ENCODE data around the gene TPCN1.

TPCN1 gene

GRCh38 chr12:113262710-113263109 lies 41.4 kb downstream of the TPCN1 start:
- no peak for DNase-seq (ENCODE audit: low read depth in 2 of 2)

DNA sequence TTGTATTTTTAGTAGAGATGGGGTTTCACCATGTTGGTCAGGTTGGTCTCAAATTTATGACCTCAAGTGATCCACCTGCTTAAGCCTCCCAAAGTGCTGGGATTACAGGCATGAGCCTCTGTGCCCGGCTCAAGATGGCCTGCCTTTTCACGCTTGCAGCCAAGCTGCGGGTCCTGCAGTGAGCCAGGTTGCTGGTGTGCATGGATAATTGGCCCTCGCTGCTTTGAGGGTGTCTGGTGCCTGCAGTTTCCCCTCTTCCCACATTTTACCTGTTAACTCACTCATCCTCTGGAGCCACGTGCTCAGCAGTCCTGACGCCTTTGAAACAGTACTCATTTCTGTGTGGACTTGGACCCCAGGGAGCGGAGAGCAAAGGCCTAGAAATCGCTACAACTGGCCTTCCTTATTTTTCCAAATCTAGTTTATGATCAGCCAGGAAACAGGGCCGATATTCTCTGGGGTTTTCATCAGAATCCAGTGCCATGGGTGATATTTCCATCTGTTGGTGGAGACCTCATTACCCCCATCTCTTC lies 42.2 kb downstream of the TPCN1 start:
- no peak for DNase-seq (ENCODE audit: low read depth in 2 of 2)

DNA sequence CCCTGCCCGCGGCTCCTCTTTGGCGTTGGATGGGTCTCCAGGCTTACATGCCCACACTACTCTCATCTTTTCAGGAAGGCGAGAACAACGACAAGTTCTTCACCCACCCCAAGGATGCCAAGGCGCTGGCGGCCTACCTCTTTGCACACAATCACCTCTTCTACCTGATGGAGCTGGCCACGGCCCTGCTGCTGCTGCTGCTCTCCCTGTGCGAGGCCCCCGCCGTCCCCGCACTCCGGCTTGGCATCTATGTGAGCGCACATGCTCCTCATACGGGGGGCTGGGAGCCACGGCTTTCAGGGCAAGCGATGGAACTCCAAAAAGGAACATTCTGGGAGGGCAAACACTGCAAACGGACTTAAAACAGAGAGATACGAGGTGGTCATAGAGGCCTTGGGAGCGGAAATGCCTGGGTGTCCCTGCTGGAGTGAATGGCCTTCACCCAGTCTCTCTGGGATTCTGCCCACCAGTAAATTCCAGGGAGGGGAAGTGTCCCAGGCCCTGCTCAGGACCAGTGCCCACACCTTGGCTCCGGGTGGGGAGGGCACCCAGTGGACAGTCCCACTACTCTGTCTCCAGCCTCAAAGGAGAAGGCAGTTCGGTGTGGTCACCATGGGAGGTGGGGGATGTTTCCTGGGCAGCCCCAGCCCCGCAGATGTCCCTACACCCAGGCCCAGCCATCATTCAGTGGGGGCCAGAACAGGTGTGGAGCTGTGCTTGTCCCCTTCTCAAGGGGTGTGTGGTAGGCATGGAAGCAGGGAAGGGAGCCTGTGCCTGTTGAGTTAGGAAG lies 45.0 kb downstream of the TPCN1 start:
- no peak for DNase-seq (ENCODE audit: low read depth in 2 of 2)

- no peak for DNase-seq (ENCODE audit: low read depth in 2 of 2)
These were observed 46.4 kb downstream of the TPCN1 start for GRCh38 chr12:113267621-113268020.

- DNase-seq (ENCODE audit: low read depth in 2 of 2), result no peak
These were observed 46.9 kb downstream of the TPCN1 start for GRCh38 chr12:113268136-113268535.

GRCh38 chr12:113268621-113269020 lies 47.4 kb downstream of the TPCN1 start:
- DNase-seq (ENCODE audit: low read depth in 2 of 2), result no peak

GRCh38 chr12:113269257-113269943 lies 48.1 kb downstream of the TPCN1 start:
- no peak for DNase-seq (ENCODE audit: low read depth in 2 of 2)

GRCh38 chr12:113270709-113271009 lies 49.4 kb downstream of the TPCN1 start:
- DNase-seq (ENCODE audit: low read depth in 2 of 2), result no peak

- DNase-seq (ENCODE audit: low read depth in 2 of 2), result no peak
These were observed 50.2 kb downstream of the TPCN1 start for GRCh38 chr12:113271466-113271852.

- DNase-seq (ENCODE audit: low read depth in 2 of 2), result peak; percentile 35 to 50
These were observed 50.7 kb downstream of the TPCN1 start for GRCh38 chr12:113271853-113272561.

GRCh38 chr12:113273053-113273725 lies 51.9 kb downstream of the TPCN1 start:
- DNase-seq (ENCODE audit: low read depth in 2 of 2), result no peak

GRCh38 chr12:113274848-113275247 lies 53.6 kb downstream of the TPCN1 start:
- DNase-seq (ENCODE audit: low read depth in 2 of 2), result no peak

DNA sequence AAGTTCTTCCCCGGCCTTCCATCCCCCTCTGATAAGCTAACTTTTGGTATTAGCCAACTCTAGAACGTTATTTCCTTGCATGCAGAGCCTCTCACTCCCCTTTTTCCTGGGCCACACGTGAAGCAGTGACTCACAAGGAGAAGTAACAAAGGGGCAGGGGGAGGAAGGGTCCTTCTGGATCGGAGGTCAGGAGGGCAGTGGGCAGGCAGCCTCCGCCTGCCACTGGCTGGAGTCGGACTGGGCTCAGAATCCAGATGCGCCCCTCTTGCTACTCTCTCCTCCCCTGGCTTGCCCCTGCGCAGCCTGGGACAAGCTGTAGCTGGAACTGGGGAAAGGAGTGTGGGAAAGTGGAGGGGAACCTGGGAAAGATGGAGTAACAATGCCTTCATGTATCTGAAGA lies 55.0 kb downstream of the TPCN1 start:
- DNase-seq (ENCODE audit: low read depth in 2 of 2), result no peak

DNA sequence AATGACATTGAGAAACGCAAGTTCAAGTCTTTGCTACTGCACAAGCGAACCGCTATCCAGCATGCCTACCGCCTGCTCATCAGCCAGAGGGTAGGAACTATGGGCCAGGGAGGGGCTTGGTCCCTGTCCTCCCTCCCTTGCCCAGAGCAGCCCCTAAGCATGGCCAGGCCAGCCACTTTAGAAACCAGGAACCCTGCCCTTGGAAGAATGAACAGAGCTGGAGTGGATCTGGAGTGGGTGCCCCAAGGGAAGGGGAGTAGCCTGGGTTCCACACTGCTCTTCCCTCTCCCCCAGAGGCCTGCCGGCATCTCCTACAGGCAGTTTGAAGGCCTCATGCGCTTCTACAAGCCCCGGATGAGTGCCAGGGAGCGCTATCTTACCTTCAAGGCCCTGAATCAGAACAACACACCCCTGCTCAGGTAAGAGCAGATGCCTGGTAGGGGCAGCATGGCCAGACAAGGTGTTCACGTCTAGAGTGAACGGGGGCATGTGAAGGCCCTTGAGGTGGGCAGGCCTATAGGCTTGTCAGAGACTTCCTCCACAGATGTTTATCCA lies 55.8 kb downstream of the TPCN1 start:
- no peak for DNase-seq (ENCODE audit: low read depth in 2 of 2)

DNA sequence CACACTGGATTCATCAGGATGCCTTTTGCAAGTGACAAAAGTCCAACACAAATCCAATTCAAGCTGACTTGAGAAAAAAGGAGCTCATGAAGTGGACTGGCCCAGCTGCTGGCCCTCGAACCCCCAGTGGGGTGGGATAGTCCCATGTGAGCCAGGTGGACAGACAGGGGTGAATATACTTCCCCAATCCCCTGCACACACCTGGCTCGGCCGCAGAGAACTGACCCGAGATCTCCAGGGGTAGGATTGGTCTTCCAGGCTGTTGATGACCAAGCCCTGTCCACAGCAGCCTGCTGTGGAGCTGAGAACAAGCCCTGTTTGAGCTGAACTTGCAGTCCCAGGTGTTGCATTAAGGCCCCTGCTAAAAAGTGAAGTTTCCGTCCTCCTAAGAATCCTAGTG lies 56.2 kb downstream of the TPCN1 start:
- DNase-seq (ENCODE audit: low read depth in 2 of 2), result no peak

- DNase-seq (ENCODE audit: low read depth in 2 of 2), result no peak
These were observed 56.9 kb downstream of the TPCN1 start for GRCh38 chr12:113278141-113278540.

DNA sequence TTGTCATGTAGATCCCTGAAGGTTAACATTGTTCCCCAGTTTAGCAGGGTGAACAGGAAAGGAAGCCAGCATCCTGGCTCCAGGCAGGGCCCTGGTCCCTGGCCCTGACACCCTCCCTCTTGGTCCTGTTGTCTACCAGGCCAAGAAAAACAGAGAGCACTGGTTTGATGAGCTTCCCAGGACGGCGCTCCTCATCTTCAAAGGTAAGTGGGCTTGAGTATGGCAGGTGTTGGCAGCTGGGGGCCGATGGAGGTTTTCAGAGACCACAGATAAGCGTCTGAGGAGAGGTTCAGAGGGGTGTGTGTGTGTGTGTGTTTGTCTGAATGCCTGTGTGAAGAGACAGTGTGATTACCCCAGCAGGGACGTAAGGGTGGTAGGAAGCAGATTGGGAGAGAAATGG lies 57.4 kb downstream of the TPCN1 start:
- no peak for DNase-seq (ENCODE audit: low read depth in 2 of 2)

DNA sequence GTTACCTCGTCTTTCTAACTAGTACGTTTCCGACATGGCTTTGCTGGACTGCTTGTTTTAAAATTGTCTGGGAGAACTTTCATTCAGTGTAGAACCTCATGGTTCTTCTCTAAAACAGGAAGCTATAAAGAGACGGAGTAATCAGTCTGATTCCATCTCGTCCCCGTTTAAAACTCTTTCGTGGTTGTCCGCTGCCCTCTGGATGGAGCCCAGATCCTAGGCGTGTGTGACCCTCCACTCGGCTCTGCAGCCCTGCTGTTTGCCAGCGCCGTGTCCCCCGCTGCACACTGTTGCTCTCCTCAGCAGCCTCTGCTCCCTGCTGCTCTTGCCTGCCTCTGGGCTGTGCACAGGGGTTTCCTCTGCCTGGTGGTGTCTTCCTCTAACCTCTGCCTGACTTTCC lies 63.5 kb downstream of the TPCN1 start:
- no peak for DNase-seq (ENCODE audit: low read depth in 2 of 2)

DNA sequence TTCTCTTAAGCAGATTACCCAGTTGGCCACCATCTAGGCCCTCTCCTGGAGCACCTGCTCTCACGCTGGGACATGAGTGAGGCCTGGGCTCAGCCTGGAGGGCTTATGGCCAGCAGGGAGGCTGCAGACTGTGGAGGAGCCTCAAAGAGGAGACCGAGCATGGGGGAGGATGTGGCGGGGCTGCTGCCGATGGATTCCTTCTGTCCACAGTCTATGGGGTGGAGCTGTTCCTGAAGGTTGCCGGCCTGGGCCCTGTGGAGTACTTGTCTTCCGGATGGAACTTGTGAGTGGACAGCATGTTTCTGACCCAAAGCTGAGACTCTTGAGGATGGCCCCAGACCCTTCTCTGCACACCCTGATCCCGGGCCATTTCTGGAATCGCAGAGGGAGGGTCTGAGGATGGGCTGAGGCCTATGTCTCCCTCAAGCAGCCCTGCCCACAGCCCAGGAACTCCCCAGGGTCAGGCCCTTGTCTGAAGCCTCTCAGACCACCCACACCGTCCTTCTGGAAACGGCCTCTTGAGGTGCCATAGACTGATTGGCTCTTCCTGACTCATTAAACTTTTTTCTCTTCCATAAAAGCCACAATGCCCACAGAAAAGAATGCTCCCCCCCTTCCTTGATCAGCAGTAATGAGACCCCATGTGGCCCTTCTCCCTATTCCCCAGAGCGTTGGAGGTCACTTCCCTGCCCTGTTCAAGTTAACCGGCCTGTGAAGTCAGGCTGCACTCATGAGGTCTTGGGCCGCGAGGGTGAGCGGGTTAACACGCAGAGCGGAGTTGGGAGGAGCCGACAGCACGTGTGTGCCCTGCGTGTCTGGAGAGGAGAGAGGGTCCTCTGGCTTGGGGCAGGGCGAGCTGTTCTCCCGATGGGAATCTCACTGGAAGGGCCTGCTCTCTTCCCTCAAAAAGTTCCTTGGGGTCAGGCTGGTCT lies 64.7 kb downstream of the TPCN1 start:
- DNase-seq (ENCODE audit: low read depth in 2 of 2), result no peak

DNA sequence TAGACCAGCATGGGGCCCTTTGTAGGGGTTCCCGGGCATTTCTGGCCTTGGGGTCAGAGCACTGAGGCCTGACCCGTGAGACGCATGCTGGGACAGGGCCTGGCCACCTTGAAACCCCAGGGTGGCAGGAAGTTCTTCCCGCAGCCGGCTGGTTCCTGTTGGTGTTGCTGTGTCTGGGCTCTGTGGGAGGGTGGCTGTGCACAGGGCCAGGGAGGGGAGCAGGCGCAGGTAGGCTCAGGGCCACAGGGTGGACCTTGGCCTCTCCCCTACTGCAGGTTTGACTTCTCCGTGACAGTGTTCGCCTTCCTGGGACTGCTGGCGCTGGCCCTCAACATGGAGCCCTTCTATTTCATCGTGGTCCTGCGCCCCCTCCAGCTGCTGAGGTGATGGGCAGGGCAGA lies 65.4 kb downstream of the TPCN1 start:
- no peak for DNase-seq (ENCODE audit: low read depth in 2 of 2)
